H1 (cell line): ENCODE data around the gene C11orf58. TPM values are rescaled to one million over a fixed set of nuclear protein-coding genes. Genes with fewer than 3 reads are reported as not detected.

ENCODE experiments used
- CTCF ChIA-PET: fragments of 300-600 bp; sonication (Branson Sonifier 250); formaldehyde crosslinking; loops from one replicate; lab custom pipeline; 2021; ENCODE audit not compliant: partially characterized antibody; lab: Charles Lee
- POLR2A ChIA-PET: fragments of 300-600 bp; sonication (Branson Sonifier 250); formaldehyde crosslinking; loops from one replicate; lab custom pipeline; 2021; ENCODE audit warnings: inconsistent platforms; ENCODE audit not compliant: partially characterized antibody; lab: Charles Lee
- DNase-seq, 2 experiments: peaks; one replicate each; pipeline versions ENCODE4 v3.0.0 to v3.0.0-alpha.2; 2010 to 2022; ENCODE audit warnings: low spot score in 2 of 2, low read depth in 1 of 2, mixed read lengths in 1 of 2
- FAIRE-seq: peaks from 2 replicates; lab custom pipeline; 2011; peaks lifted over from hg19 to GRCh38; lab: Jason Lieb, UNC
- H2AFZ ChIP-seq: 2 replicates; pipeline ENCODE4 v1.8.1; 2012; ENCODE audit warnings: low read length, inconsistent platforms
- H2AK5ac ChIP-seq: 2 replicates; pipeline ENCODE4 v1.6.1; 2013; ENCODE audit warnings: low read depth, low read length
- H2BK120ac ChIP-seq: replicated peaks from 2 replicates; pipeline ENCODE3; 2013; ENCODE audit warnings: low read depth, low read length, inconsistent platforms
- H2BK12ac ChIP-seq: 2 replicates; pipeline ENCODE4 v1.6.1; 2013; ENCODE audit warnings: low read depth, low read length
- H2BK15ac ChIP-seq: 2 replicates; pipeline ENCODE4 v1.6.1; 2013; ENCODE audit warnings: low read length
- H2BK20ac ChIP-seq: 2 replicates; pipeline ENCODE4 v1.6.1; 2013; ENCODE audit warnings: low read length
- H2BK5ac ChIP-seq: 2 replicates; pipeline ENCODE4 v1.6.1; 2013; ENCODE audit warnings: low read depth, low read length
- H3K14ac ChIP-seq: 2 replicates; pipeline ENCODE4 v1.6.1; 2013; ENCODE audit warnings: inconsistent platforms; ENCODE audit not compliant: insufficient read length
- H3K18ac ChIP-seq: 2 replicates; pipeline ENCODE4 v1.6.1; 2013; ENCODE audit warnings: low read length; ENCODE audit errors: extremely low read depth
- H3K23ac ChIP-seq: 2 replicates; pipeline ENCODE4 v1.6.1; 2013; ENCODE audit warnings: inconsistent platforms; ENCODE audit not compliant: insufficient read length
- H3K23me2 ChIP-seq: 2 replicates; pipeline ENCODE4 v1.6.1; 2013; ENCODE audit warnings: low read depth, low read length
- H3K27ac ChIP-seq: 2 replicates; pipeline ENCODE4 v1.6.1; 2011; ENCODE audit warnings: low read depth, low read length, inconsistent platforms
- H3K27me3 ChIP-seq, 4 experiments: replicated peaks in 1 of 4; 1 replicate in 1 of 4; 2 replicates in 3 of 4; pipeline versions ENCODE4 v1.6.1 to v1.8.1; 2011 to 2013; ENCODE audit warnings: low read length in 3 of 4, mild to moderate bottlenecking in 3 of 4, inconsistent platforms in 2 of 4, mixed read lengths in 2 of 4, moderate library complexity in 1 of 4; ENCODE audit not compliant: control insufficient read depth in 3 of 4, insufficient read depth in 3 of 4; ENCODE audit errors: extremely low read depth in 1 of 4
- H3K36me3 ChIP-seq, 4 experiments: 2 replicates each; pipeline versions ENCODE4 v1.6.1 to v1.8.1; 2011 to 2013; ENCODE audit warnings: mild to moderate bottlenecking in 4 of 4, low read length in 3 of 4, moderate library complexity in 2 of 4, control low read depth in 1 of 4, inconsistent platforms in 1 of 4; ENCODE audit not compliant: insufficient read depth in 4 of 4, control insufficient read depth in 2 of 4
- H3K4ac ChIP-seq: replicated peaks from 2 replicates; pipeline ENCODE3; 2013; ENCODE audit warnings: low read length, low read depth, mixed read lengths, inconsistent platforms; ENCODE audit not compliant: insufficient read length
- H3K4me1 ChIP-seq, 4 experiments: replicated peaks in 1 of 4; 1 replicate in 1 of 4; 2 replicates in 3 of 4; pipeline versions ENCODE4 v1.6.1 to v1.8.1; 2011 to 2013; ENCODE audit warnings: low read length in 3 of 4, inconsistent platforms in 2 of 4, mixed read lengths in 1 of 4; ENCODE audit not compliant: insufficient read depth in 4 of 4, control insufficient read depth in 3 of 4
- H3K4me2 ChIP-seq, 2 experiments: 2 replicates each; pipeline versions ENCODE4 v1.6.1 to v1.8.1; 2011 to 2013; ENCODE audit warnings: low read depth in 2 of 2, low read length in 2 of 2, control low read depth in 1 of 2, inconsistent platforms in 1 of 2, mild to moderate bottlenecking in 1 of 2; ENCODE audit not compliant: insufficient read depth in 1 of 2
- H3K4me3 ChIP-seq, 4 experiments: fragments of 200-600, 300-600 bp in 1 of 4; sonication (generic), shearing (Covaris generic), sonication (Bioruptor Twin) in 1 of 4; 2 replicates each; pipeline versions ENCODE4 v1.5.1 to v1.8.1; 2011 to 2016; ENCODE audit warnings: low read length in 4 of 4, low read depth in 3 of 4, control low read depth in 2 of 4, inconsistent platforms in 2 of 4, mild to moderate bottlenecking in 2 of 4, mixed read lengths in 1 of 4, moderate library complexity in 1 of 4; ENCODE audit not compliant: insufficient read depth in 2 of 4; ENCODE audit errors: extremely low read depth in 1 of 4
- H3K56ac ChIP-seq: replicated peaks from 2 replicates; pipeline ENCODE3; 2013; ENCODE audit warnings: low read depth, mild to moderate bottlenecking, mixed read lengths, low read length, inconsistent platforms; ENCODE audit not compliant: insufficient read length
- H3K79me1 ChIP-seq: 2 replicates; pipeline ENCODE4 v1.6.1; 2013; ENCODE audit warnings: low read depth, low read length, control low read depth
- H3K79me2 ChIP-seq, 2 experiments: 2 replicates each; pipeline versions ENCODE4 v1.6.1 to v1.8.1; 2012 to 2013; ENCODE audit warnings: low read length in 2 of 2, mild to moderate bottlenecking in 2 of 2, inconsistent platforms in 1 of 2; ENCODE audit not compliant: insufficient read depth in 2 of 2, control insufficient read depth in 1 of 2
- H3K9ac ChIP-seq, 4 experiments: replicated peaks in 1 of 4; 1 replicate in 1 of 4; 2 replicates in 3 of 4; pipeline versions ENCODE4 v1.6.1 to v1.8.1; 2011 to 2013; ENCODE audit warnings: low read depth in 3 of 4, low read length in 3 of 4, control low read depth in 2 of 4, mild to moderate bottlenecking in 2 of 4, moderate library complexity in 2 of 4, inconsistent platforms in 1 of 4; ENCODE audit errors: extremely low read depth in 1 of 4
- H3K9me3 ChIP-seq, 2 experiments: 2 replicates each; pipeline versions ENCODE4 v1.6.1 to v1.8.1; 2012 to 2013; ENCODE audit warnings: mild to moderate bottlenecking in 2 of 2, moderate library complexity in 2 of 2, control low read depth in 1 of 2, inconsistent platforms in 1 of 2, low read depth in 1 of 2, low read length in 1 of 2, mixed read lengths in 1 of 2; ENCODE audit not compliant: insufficient read depth in 2 of 2
- H4K20me1 ChIP-seq, 2 experiments: replicated peaks in 1 of 2; 2 replicates each; pipeline versions ENCODE3 to v1.8.1; 2011 to 2013; ENCODE audit warnings: inconsistent platforms in 2 of 2, low read length in 2 of 2, mild to moderate bottlenecking in 1 of 2; ENCODE audit not compliant: insufficient read depth in 2 of 2, control insufficient read depth in 1 of 2
- H4K5ac ChIP-seq: 2 replicates; pipeline ENCODE4 v1.6.1; 2013; ENCODE audit warnings: low read length, low read depth, mixed read lengths, inconsistent platforms; ENCODE audit not compliant: insufficient read length
- H4K8ac ChIP-seq: 2 replicates; pipeline ENCODE4 v1.8.0; 2013; ENCODE audit warnings: mild to moderate bottlenecking, moderate library complexity, low read length, inconsistent platforms; ENCODE audit not compliant: insufficient read depth; ENCODE audit errors: extremely low read depth
- H4K91ac ChIP-seq: replicated peaks from 2 replicates; pipeline ENCODE3; 2013; ENCODE audit warnings: low read length, mixed read lengths, inconsistent platforms; ENCODE audit not compliant: insufficient read length
- ATF3 ChIP-seq: IDR thresholded peaks from 2 replicates; pipeline ENCODE4 v1.6.1; 2011; ENCODE audit warnings: low read depth, mild to moderate bottlenecking, low read length; ENCODE audit not compliant: insufficient read depth
- EGR1 ChIP-seq: IDR thresholded peaks from 2 replicates; pipeline ENCODE4 v1.6.1; 2011; ENCODE audit warnings: low read depth, low read length, borderline replicate concordance
- EP300 ChIP-seq, 2 experiments: IDR thresholded peaks; 1 replicate in 1 of 2; 2 replicates in 1 of 2; pipeline ENCODE4 v1.6.1; 2011 to 2012; ENCODE audit warnings: low read depth in 2 of 2, low read length in 2 of 2, mild to moderate bottlenecking in 2 of 2, borderline replicate concordance in 1 of 2, inconsistent platforms in 1 of 2, moderate library complexity in 1 of 2
- FOSL1 ChIP-seq: IDR thresholded peaks from 2 replicates; pipeline ENCODE4 v1.6.1; 2011; ENCODE audit warnings: mild to moderate bottlenecking, low read depth, low read length, moderate library complexity; ENCODE audit not compliant: insufficient read depth
- KDM4A ChIP-seq: IDR thresholded peaks from one replicate; pipeline ENCODE4 v1.7.1; 2012; ENCODE audit warnings: low read depth, mild to moderate bottlenecking, moderate library complexity, low read length, inconsistent platforms; ENCODE audit not compliant: severe bottlenecking
- MAFK ChIP-seq: IDR thresholded peaks from 2 replicates; pipeline ENCODE4 v1.6.1; 2012; ENCODE audit warnings: low read depth, mild to moderate bottlenecking, improper control_type of control experiment, low read length
- NANOG ChIP-seq: IDR thresholded peaks from 2 replicates; pipeline ENCODE4 v1.6.1; 2011; ENCODE audit warnings: low read length, low read depth, mild to moderate bottlenecking, inconsistent platforms; ENCODE audit not compliant: insufficient read depth, poor library complexity, severe bottlenecking
- SAP30 ChIP-seq: fragments of 300-600 bp; sonication (generic); IDR thresholded peaks from 2 replicates; pipeline ENCODE4 v1.7.1; 2012; ENCODE audit warnings: low read length, moderate library complexity, mild to moderate bottlenecking, inconsistent platforms; ENCODE audit not compliant: insufficient read depth, insufficient replicate concordance
- SUZ12 ChIP-seq: fragments of 200-600 bp; sonication (generic); IDR thresholded peaks from 2 replicates; pipeline ENCODE4 v1.6.1; 2012; ENCODE audit warnings: mild to moderate bottlenecking, inconsistent platforms, low read length, moderate library complexity, mixed read lengths
- TEAD4 ChIP-seq: IDR thresholded peaks from 2 replicates; pipeline ENCODE4 v1.6.1; 2012; ENCODE audit warnings: low read depth, low read length, inconsistent platforms, mixed read lengths
- USF2 ChIP-seq: IDR thresholded peaks from 2 replicates; pipeline ENCODE4 v1.6.1; 2011; ENCODE audit warnings: low read length, improper control_type of control experiment
- ZNF274 ChIP-seq: IDR thresholded peaks from 2 replicates; pipeline ENCODE4 v1.7.0; 2012; ENCODE audit warnings: low read length, borderline replicate concordance; ENCODE audit errors: extremely low read depth
- WGBS, 2 experiments: shearing (Covaris generic) in 1 of 2; methylation state at CpG; one replicate each; pipeline versions ENCODE4 v1.1.6 to v1.1.7; 2013 to 2015; ENCODE audit warnings: low lambda C conversion rate in 2 of 2, mixed read lengths in 2 of 2, inconsistent platforms in 1 of 2, low coverage in 1 of 2, missing lambda C conversion rate in 1 of 2; ENCODE audit not compliant: insufficient replicate concordance in 2 of 2, insufficient coverage in 1 of 2, insufficient read length in 1 of 2; ENCODE audit errors: extremely low coverage in 1 of 2, missing lambda C conversion rate in 1 of 2; 5-methylcytosine and 5-hydroxymethylcytosine counted together
- polyA plus RNA-seq, 7 experiments: library from polyadenylated mRNA; depleted of rRNA in 3 of 7; stranded (reverse) in 5 of 7; unstranded in 2 of 7; fragments of >200 nt in 5 of 7; fragments of 200-250 nt in 2 of 7; gene quantifications; 1 replicate in 5 of 7; 2 replicates in 1 of 7; 4 replicates in 1 of 7; pipeline versions ENCODE4 v1.2.1 to v1.2.3, GENCODE V29; 2011 to 2013; ENCODE audit warnings: missing spikeins in 2 of 7, mixed read lengths in 2 of 7
- total RNA-seq: library from RNA; stranded (reverse); fragmentation: NEBNext Ultra II Directional; extraction: Animal tissue kit (Norgen Biotek cat#: 25700); gene quantifications from 2 replicates; pipeline ENCODE4 v1.2.1, GENCODE V29; 2021

The C11orf58 gene
- total and polyA plus RNA-seq, 2 of the 8 experiments (the other 6 are each of a cell fraction or from before 2014, with no cell fraction given): 70.7 to 181 TPM

- WGBS, 2 experiments: 81% methylated on average over 6 of the region's 8 CpGs; no CpG with 5 or more reads in 1 of the 2 experiments
- Histone ChIP-seq H2BK12ac (no peak overlapping the region), H2BK120ac (no peak overlapping the region), H3K27ac (no peak overlapping the region), H4K8ac (no peak overlapping the region), H3K79me2 (no peaks in the 10 kb centered on the region), H3K56ac (no peak overlapping the region), H3K23ac (no peak overlapping the region), H3K27me3 (no peaks in the 10 kb centered on the region), H2AFZ (no peak overlapping the region), H3K36me3 (peaks cover 0 to 4% (median 0%) of the 10 kb centered on the region in 4 experiments; a peak in 1 of 8 replicates), H3K4ac (no peak overlapping the region), H2BK20ac (no peak overlapping the region), H3K23me2 (peaks cover 3% of the 10 kb centered on the region; the same call in 1 of the 2 replicates), H4K91ac (no peak overlapping the region), H2BK15ac (no peak overlapping the region), H4K20me1 (no peaks in the 10 kb centered on the region), H3K9me3 (no peaks in the 10 kb centered on the region), H2AK5ac (no peak overlapping the region), H4K5ac (no peak overlapping the region), H3K79me1 (no peaks in the 10 kb centered on the region), H3K9ac (no peak overlapping the region), H3K14ac (no peak overlapping the region), H3K18ac (no peak overlapping the region), H3K4me2 (no peak overlapping the region), H2BK5ac (no peak overlapping the region), H3K4me1 (no peaks in the 10 kb centered on the region; a peak in 1 of 7 replicates), H3K4me3 (no peak overlapping the region)
- no peak for FAIRE-seq
- ChIA-PET POLR2A (no interaction called here), CTCF (interaction anchor here (0.7 to 2.2 kb wide), 3 partner anchors 9 to 158 kb away, joined by 3 to 12 read pairs (median 3); no protein-coding TSS in a partner anchor)
- no peak for DNase-seq
- TF ChIP-seq SAP30 (no peak), NANOG (no peak), TEAD4 (no peak), MAFK (no peak), ZNF274 (no peak), ATF3 (no peak), EP300 (IDR thresholded peaks at IDR 0.05; ENCODE audit: borderline replicate concordance in 1 of 2, low read depth in 2 of 2, low read length in 2 of 2) (no peak), KDM4A (no peak), EGR1 (no peak), FOSL1 (no peak), USF2 (no peak), SUZ12 (no peak)
Observed at GRCh38 chr11:16778876-16779275, 40.4 kb downstream of the C11orf58 start.
